ENCODE results near the gene SFMBT1. TPM values are rescaled to one million over a fixed set of nuclear protein-coding genes. Genes with fewer than 3 reads are reported as not detected.

Gene SFMBT1
- polyA plus RNA-seq, 2 of the 4 experiments (the other 2 are of a cell fraction) = 7.0 to 9.9 TPM

DNA sequence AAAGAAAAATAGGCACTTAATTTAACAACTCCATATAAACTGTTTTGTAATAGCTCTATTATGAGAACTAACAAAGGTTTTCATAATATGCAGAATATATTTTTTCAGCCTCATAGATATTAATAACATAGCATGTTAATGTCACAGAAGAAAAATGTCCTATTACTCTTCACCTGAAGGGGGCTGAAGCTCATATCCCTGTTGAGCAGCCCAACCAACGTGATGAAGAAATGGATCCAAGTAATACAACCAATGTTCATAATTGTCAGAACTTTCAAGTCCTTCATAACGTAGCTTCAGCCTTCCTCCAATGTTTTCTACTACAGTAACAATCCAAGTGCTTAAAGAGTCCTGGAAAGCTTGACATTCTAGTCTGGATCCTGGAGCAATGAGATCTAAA is 114.0 kb downstream of the SFMBT1 start:
- peak; percentile 5 for DNase-seq (ENCODE audit: low read depth in 1 of 2, low spot score in 1 of 2)
- ATAC-seq = peak in 1 of 2 experiments; percentile 57; a peak in 2 of 6 replicates
- ChIA-PET CTCF (interaction anchor here (1.4 kb wide), 1 partner anchor 140 kb away, joined by 3 read pairs; no protein-coding TSS in a partner anchor), POLR2A (no interaction called here)
- TF ChIP-seq, protein P1, sequence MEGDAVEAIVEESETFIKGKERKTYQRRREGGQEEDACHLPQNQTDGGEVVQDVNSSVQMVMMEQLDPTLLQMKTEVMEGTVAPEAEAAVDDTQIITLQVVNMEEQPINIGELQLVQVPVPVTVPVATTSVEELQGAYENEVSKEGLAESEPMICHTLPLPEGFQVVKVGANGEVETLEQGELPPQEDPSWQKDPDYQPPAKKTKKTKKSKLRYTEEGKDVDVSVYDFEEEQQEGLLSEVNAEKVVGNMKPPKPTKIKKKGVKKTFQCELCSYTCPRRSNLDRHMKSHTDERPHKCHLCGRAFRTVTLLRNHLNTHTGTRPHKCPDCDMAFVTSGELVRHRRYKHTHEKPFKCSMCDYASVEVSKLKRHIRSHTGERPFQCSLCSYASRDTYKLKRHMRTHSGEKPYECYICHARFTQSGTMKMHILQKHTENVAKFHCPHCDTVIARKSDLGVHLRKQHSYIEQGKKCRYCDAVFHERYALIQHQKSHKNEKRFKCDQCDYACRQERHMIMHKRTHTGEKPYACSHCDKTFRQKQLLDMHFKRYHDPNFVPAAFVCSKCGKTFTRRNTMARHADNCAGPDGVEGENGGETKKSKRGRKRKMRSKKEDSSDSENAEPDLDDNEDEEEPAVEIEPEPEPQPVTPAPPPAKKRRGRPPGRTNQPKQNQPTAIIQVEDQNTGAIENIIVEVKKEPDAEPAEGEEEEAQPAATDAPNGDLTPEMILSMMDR (IDR thresholded peaks at IDR 0.05) = no peak
- Histone ChIP-seq H3K4me3 (no peak overlapping the region), H3K4me2 (no peak overlapping the region), H3K27ac (no peak overlapping the region), H3K4me1 (0 out of 3 replicates have a peak, but pooled peaks cover 3% of the 10 kb centered on the region), H3K9me3 (no peaks in the 10 kb centered on the region)
- WGBS (ENCODE audit: missing lambda C conversion rate) = 70% methylated on average over 2 of the region's 2 CpGs
- FAIRE-seq = no peak

DNA sequence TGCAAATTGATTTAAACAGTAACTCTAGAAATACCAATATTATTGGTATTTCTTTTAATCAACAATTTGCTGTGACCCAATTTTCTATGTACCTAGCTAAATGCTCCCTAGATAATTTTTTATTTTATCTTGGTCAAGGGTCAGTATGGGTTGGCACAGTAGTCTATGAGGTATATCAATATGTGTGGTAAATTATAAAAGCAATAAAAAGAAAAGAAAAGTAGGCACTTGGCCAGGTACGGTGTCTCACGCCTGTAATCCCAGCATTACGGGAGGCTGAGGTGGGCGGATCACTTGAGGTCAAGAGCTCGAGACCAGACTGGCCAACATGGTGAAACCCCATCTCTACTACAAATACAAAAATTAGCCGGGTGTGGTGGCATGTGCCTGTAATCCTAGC is 114.5 kb downstream of the SFMBT1 start:
- CTCF ChIA-PET = interaction anchor here (1.4 kb wide), 1 partner anchor 140 kb away, joined by 3 read pairs; no protein-coding TSS in a partner anchor
- H3K27ac ChIP-seq = no peak overlapping the region
- H3K4me1 ChIP-seq = 0 out of 3 replicates have a peak, but pooled peaks cover 3% of the 10 kb centered on the region
- H3K4me2 ChIP-seq = no peak overlapping the region
- ATAC-seq (no peak), DNase-seq (ENCODE audit: low read depth in 1 of 2, low spot score in 1 of 2) (no peak), FAIRE-seq (no peak)
- H3K9me3 ChIP-seq = no peaks in the 10 kb centered on the region
- WGBS (ENCODE audit: missing lambda C conversion rate) = 79% methylated on average over 6 of the region's 6 CpGs
- TF ChIP-seq CBX8 (IDR thresholded peaks at IDR 0.05) = no peak
- TF ChIP-seq BHLHE40 (IDR thresholded peaks at IDR 0.05; ENCODE audit: low read depth, low read length) = no peak
- POLR2A ChIA-PET = no interaction called here
- H3K4me3 ChIP-seq = no peak overlapping the region

DNA sequence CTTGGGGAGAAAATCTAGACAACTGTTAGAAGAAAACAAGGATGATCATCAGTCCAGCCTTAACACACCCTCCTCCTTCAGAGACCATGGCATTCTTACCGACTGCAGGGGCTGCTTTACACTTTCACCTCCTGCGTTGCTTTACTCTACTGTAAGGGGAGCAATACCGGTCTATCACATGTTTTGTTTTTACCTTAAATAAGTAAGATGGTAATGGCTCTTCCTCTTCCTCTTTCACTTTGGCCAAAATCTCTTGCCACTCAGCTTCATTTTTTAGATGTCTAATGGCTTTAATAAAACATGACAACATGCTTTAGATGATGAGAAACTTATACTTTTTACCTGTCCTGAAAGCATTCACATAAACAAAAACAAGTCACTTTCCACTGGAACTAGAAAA is 115.1 kb downstream of the SFMBT1 start:
- TF ChIP-seq KDM1A (IDR thresholded peaks at IDR 0.05; ENCODE audit: low read depth) = no peak
- TF ChIP-seq ZFP36 (IDR thresholded peaks at IDR 0.05; ENCODE audit: borderline replicate concordance, partially characterized antibody) = no peak
- no peak for TF ChIP-seq HOXB13 (CRISPR knock-in tag; IDR thresholded peaks at IDR 0.05; ENCODE audit: low read depth)
- TF ChIP-seq, protein P1 (IDR thresholded peaks at IDR 0.05) = no peak
- no peak for TF ChIP-seq RFX5 (IDR thresholded peaks at IDR 0.05)
- no peak for TF ChIP-seq CEBPB (IDR thresholded peaks at IDR 0.05)
- TF ChIP-seq PHF8 (IDR thresholded peaks at IDR 0.05; ENCODE audit: borderline replicate concordance, low read depth) = no peak
- no peak for TF ChIP-seq HOXA7 (CRISPR knock-in tag; IDR thresholded peaks at IDR 0.05)
- 0 out of 3 replicates have a peak, but pooled peaks cover 3% of the 10 kb centered on the region for H3K4me1 ChIP-seq
- H3K4me3 ChIP-seq = no peak overlapping the region
- H3K4me2 ChIP-seq = no peak overlapping the region
- no peaks in the 10 kb centered on the region for H3K9me3 ChIP-seq
- FAIRE-seq (no peak), ATAC-seq (no peak), DNase-seq (ENCODE audit: low read depth in 1 of 2, low spot score in 1 of 2) (no peak)
- WGBS (ENCODE audit: missing lambda C conversion rate) = 94% methylated on average over 3 of the region's 3 CpGs
- ChIA-PET CTCF (interaction anchor here (1.2 kb wide), 1 partner anchor 77 kb away, joined by 4 read pairs; no protein-coding TSS in a partner anchor), POLR2A (no interaction called here)
- H3K27ac ChIP-seq = no peak overlapping the region

DNA sequence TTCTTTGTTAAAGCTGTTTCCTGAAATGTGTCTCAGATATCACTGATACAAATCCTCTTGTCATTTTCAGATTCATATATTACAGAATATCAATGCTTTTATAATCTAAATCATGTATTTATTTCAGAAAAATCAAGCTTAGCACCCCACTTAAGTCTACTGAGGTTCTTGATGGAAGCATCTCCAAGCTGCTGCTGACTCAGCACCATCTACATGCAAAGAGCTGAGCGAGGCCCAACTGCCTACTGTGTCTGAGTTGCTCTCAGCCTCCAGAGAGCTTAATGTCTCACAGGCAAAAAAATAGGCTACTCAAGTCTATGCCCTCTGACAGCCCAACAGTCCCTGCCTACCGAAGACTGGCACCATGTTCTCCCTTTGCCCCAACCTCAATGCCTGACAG is 119.3 kb downstream of the SFMBT1 start:
- H3K4me1 ChIP-seq = no peaks in the 10 kb centered on the region
- H3K4me3 ChIP-seq = no peak overlapping the region
- ATAC-seq (no peak), FAIRE-seq (no peak), DNase-seq (ENCODE audit: low read depth in 1 of 2, low spot score in 1 of 2) (no peak)
- ChIA-PET POLR2A (no interaction called here), CTCF (interaction anchor here (0.6 to 1.9 kb wide), 2 partner anchors 8 to 106 kb away, joined by 3 to 4 read pairs; no protein-coding TSS in a partner anchor)
- H3K27ac ChIP-seq = no peak overlapping the region
- TF ChIP-seq RFX5 (IDR thresholded peaks at IDR 0.05) (no peak), MAFK (IDR thresholded peaks at IDR 0.05; ENCODE audit: partially characterized antibody) (peak; percentile 78)
- no peaks in the 10 kb centered on the region for H3K9me3 ChIP-seq
- 95% methylated on average over 2 of the region's 2 CpGs for WGBS (ENCODE audit: missing lambda C conversion rate)
- H3K4me2 ChIP-seq = no peak overlapping the region
